Testis (tissue), 2 donors: Measurements from ENCODE around the gene RMRP.

Experiments used
- POLR2A ChIP-seq: fragments of 450-650 bp; IDR thresholded peaks from one replicate; pipeline ENCODE4 v1.6.1; 2017; ENCODE audit warnings: antibody characterized with exemption, mild to moderate bottlenecking, moderate library complexity
- TF ChIP-seq, protein P1 (sequence below), 3 experiments: fragments of 450-650 bp in 2 of 3; fragments of 200-600 bp in 1 of 3; sonication (generic) in 1 of 3; IDR thresholded peaks; one replicate each; pipeline ENCODE4 v1.5.1; 2016 to 2019; ENCODE audit warnings: antibody characterized with exemption in 3 of 3, mild to moderate bottlenecking in 2 of 3, moderate library complexity in 1 of 3

DNA sequence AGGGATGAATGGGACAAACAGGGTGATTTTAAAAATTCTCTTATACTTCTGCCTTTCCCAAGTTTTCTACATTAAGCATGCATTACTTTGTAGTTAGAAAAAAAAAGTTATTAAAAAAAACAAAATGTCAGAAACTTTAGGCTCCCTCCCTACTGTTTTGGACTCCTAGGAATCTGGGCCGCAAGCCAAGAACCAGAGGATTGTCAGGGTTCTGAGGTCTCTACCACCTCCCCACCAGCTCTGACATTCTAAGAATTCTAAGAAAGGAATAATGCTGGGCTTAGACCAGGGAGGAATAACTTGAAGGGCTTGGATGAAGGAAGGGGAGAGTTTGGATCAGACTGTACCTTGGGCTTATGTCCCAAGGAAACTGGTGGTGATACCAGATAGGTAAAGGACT is 8.2 kb upstream of the RMRP start:
- TF ChIP-seq, protein P1, sequence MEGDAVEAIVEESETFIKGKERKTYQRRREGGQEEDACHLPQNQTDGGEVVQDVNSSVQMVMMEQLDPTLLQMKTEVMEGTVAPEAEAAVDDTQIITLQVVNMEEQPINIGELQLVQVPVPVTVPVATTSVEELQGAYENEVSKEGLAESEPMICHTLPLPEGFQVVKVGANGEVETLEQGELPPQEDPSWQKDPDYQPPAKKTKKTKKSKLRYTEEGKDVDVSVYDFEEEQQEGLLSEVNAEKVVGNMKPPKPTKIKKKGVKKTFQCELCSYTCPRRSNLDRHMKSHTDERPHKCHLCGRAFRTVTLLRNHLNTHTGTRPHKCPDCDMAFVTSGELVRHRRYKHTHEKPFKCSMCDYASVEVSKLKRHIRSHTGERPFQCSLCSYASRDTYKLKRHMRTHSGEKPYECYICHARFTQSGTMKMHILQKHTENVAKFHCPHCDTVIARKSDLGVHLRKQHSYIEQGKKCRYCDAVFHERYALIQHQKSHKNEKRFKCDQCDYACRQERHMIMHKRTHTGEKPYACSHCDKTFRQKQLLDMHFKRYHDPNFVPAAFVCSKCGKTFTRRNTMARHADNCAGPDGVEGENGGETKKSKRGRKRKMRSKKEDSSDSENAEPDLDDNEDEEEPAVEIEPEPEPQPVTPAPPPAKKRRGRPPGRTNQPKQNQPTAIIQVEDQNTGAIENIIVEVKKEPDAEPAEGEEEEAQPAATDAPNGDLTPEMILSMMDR (IDR thresholded peaks at IDR 0.05): no peak
- no peak for TF ChIP-seq POLR2A
